Breast epithelium (tissue), 4 donors: Measurements from ENCODE around the gene ACSS2. TPM values are rescaled to one million over a fixed set of nuclear protein-coding genes. Genes with fewer than 3 reads are reported as not detected.

Experiments
- DNase-seq, 2 donors: peaks; one replicate each; pipeline ENCODE4 v3.0.0-alpha.2; 2019; ENCODE audit warnings: low spot score in 2 of 2
- H3K27ac ChIP-seq, 2 donors: fragments of 200-600 bp; sonication (generic) in 1 of 2; one replicate each; pipeline ENCODE4 v1.5.1; 2016 to 2019; ENCODE audit warnings: mild to moderate bottlenecking in 1 of 2
- H3K27me3 ChIP-seq, 2 donors: fragments of 200-600 bp; sonication (generic) in 1 of 2; one replicate each; pipeline versions ENCODE4 v1.5.1 to v1.6.0; 2017 to 2019; ENCODE audit warnings: control low read depth in 1 of 2, mild to moderate bottlenecking in 1 of 2
- H3K36me3 ChIP-seq: fragments of 200-600 bp; one replicate; pipeline ENCODE4 v1.5.1; 2019
- H3K4me1 ChIP-seq, 2 donors: fragments of 200-600 bp; sonication (generic); one replicate each; pipeline ENCODE4 v1.5.1; 2016 to 2019; ENCODE audit warnings: control low read depth in 1 of 2
- H3K4me3 ChIP-seq, 3 donors: fragments of 200-600 bp; sonication (generic); 1 replicate in 2 of 3; 2 replicates in 1 of 3; pipeline ENCODE4 v1.5.1; 2016 to 2019; ENCODE audit warnings: mild to moderate bottlenecking in 3 of 3, moderate library complexity in 2 of 3
- H3K9me3 ChIP-seq, 2 donors: fragments of 200-600 bp; sonication (generic) in 1 of 2; one replicate each; pipeline ENCODE4 v1.5.1; 2016 to 2019; ENCODE audit warnings: control low read depth in 1 of 2
- CTCF ChIP-seq, 3 donors: fragments of 450-650 bp; IDR thresholded peaks; one replicate each; pipeline ENCODE4 v1.5.1; 2016 to 2017; ENCODE audit warnings: antibody characterized with exemption in 3 of 3, mild to moderate bottlenecking in 3 of 3, moderate library complexity in 3 of 3
- POLR2A ChIP-seq: fragments of 450-650 bp; IDR thresholded peaks from one replicate; pipeline ENCODE4 v1.6.1; 2016; ENCODE audit warnings: antibody characterized with exemption, mild to moderate bottlenecking, moderate library complexity
- POLR2AphosphoS5 ChIP-seq, 3 donors: sonication (generic); formaldehyde crosslinking; IDR thresholded peaks; one replicate each; pipeline ENCODE4 v1.6.1; 2017; ENCODE audit warnings: antibody characterized with exemption in 3 of 3
- intact Hi-C: fragments of 100-400 bp; cut with DNase I; formaldehyde crosslinking; loops from one replicate; pipeline ENCODE4 v1.15.1; 2023; ENCODE audit warnings: low total_unique reads
- total RNA-seq, 3 donors: library from RNA; depleted of rRNA; stranded (reverse); fragments of >200 nt; gene quantifications; one replicate each; pipeline ENCODE4 v1.1.0, GENCODE V29; 2016

Gene ACSS2
- total RNA-seq, 3 donors from 2014 or later: 70.1 to 137 (median 71.1) TPM

- no peaks in the 10 kb centered on the region for H3K36me3 ChIP-seq
- H3K27me3 ChIP-seq: no peaks in the 10 kb centered on the region
- no peaks in the 10 kb centered on the region for H3K9me3 ChIP-seq
- no peak for DNase-seq
- no peak for TF ChIP-seq POLR2A
- TF ChIP-seq POLR2AphosphoS5 (IDR thresholded peaks at IDR 0.05): no peak
- no peak for TF ChIP-seq CTCF (IDR thresholded peaks at IDR 0.05)
- H3K27ac ChIP-seq: peak overlapping the region; percentile 78 to 87
- intact Hi-C loops: no loop called here
- H3K4me1 ChIP-seq: no peaks in the 10 kb centered on the region
- no peak overlapping the region for H3K4me3 ChIP-seq
Measured at GRCh38 chr20:34923414-34923813, 47.0 kb downstream of the ACSS2 start.

GRCh38 chr20:34925341-34925740 lies 48.9 kb downstream of the ACSS2 start:
- no peaks in the 10 kb centered on the region for H3K4me1 ChIP-seq
- no peak for DNase-seq
- no peak for TF ChIP-seq POLR2AphosphoS5 (IDR thresholded peaks at IDR 0.05)
- TF ChIP-seq CTCF (IDR thresholded peaks at IDR 0.05): no peak
- no peak for TF ChIP-seq POLR2A
- H3K36me3 ChIP-seq: no peaks in the 10 kb centered on the region
- no peaks in the 10 kb centered on the region for H3K9me3 ChIP-seq
- no peak overlapping the region for H3K27ac ChIP-seq
- no peak overlapping the region for H3K4me3 ChIP-seq
- intact Hi-C loops: no loop called here
- no peaks in the 10 kb centered on the region for H3K27me3 ChIP-seq

GRCh38 chr20:34925981-34926380 lies 49.6 kb downstream of the ACSS2 start:
- Histone ChIP-seq H3K27ac (peak overlapping the region in 1 of 2 donors; percentile 66), H3K9me3 (no peaks in the 10 kb centered on the region), H3K36me3 (no peaks in the 10 kb centered on the region), H3K4me1 (no peaks in the 10 kb centered on the region), H3K4me3 (no peak overlapping the region), H3K27me3 (no peaks in the 10 kb centered on the region)
- no peak for DNase-seq
- TF ChIP-seq POLR2AphosphoS5 (IDR thresholded peaks at IDR 0.05): no peak
- no peak for TF ChIP-seq CTCF (IDR thresholded peaks at IDR 0.05)
- TF ChIP-seq POLR2A: no peak
- intact Hi-C loops: no loop called here

DNA sequence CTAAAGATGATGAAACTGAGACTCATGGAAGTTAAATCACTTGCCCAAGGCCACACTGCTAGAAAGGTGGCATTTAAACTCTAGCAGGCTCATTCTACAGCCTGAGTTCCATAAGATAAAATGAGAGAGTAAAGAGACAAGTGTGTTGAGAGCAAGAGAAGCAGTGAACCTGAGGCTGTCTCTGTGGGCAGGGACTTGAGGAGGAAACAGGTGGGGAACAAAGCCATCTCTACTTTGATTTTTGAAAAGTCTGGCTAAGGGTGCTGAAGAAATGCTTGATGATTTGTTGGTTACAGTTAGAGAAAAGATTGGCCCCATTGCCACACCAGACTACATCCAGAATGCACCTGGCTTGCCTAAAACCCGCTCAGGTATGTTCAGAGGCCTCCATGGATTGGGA lies 50.2 kb downstream of the ACSS2 start:
- TF ChIP-seq POLR2AphosphoS5 (IDR thresholded peaks at IDR 0.05): no peak
- no peak for TF ChIP-seq POLR2A
- TF ChIP-seq CTCF (IDR thresholded peaks at IDR 0.05): no peak
- no peak for DNase-seq
- intact Hi-C loops: no loop called here
- peak overlapping the region; percentile 66 to 76 for H3K27ac ChIP-seq
- H3K9me3 ChIP-seq: no peaks in the 10 kb centered on the region
- H3K4me1 ChIP-seq: no peaks in the 10 kb centered on the region
- no peak overlapping the region for H3K4me3 ChIP-seq
- H3K36me3 ChIP-seq: no peaks in the 10 kb centered on the region
- H3K27me3 ChIP-seq: no peaks in the 10 kb centered on the region

DNA sequence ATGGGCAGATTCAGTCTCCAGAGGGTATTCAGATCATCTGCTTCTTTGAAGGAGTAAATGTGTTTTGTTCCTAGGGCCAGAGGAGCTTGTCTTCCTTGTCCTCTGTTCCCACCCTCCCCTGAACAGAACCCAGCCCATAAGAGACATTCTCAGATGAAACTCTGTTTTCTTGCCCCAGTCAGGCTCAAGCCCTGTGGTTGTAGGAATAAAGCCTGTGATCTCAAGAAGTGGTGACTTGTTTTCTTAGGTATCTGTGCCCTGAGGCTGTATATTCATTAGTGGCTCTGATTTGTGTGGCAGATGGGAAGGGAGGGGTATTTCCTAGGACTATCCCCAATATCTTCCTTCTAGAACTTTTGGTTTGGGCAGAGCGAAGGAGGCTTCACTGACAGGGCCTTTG lies 51.3 kb downstream of the ACSS2 start:
- H3K27ac ChIP-seq: peak overlapping the region; percentile 66 to 76
- no peaks in the 10 kb centered on the region for H3K27me3 ChIP-seq
- intact Hi-C loops: no loop called here
- TF ChIP-seq CTCF (IDR thresholded peaks at IDR 0.05) (no peak), POLR2A (no peak), POLR2AphosphoS5 (IDR thresholded peaks at IDR 0.05) (no peak)
- H3K9me3 ChIP-seq: no peaks in the 10 kb centered on the region
- H3K4me1 ChIP-seq: no peaks in the 10 kb centered on the region
- H3K4me3 ChIP-seq: no peak overlapping the region
- DNase-seq: no peak
- H3K36me3 ChIP-seq: no peaks in the 10 kb centered on the region
